Measurements from ENCODE around the gene CYP2U1. TPM values are rescaled to one million over a fixed set of nuclear protein-coding genes. Genes with fewer than 3 reads are reported as not detected.
"Not testable (repeated sequence)": the region's sequence is repeated elsewhere in the genome, so short reads cannot be mapped to it uniquely, and the experiment has no call there.

CYP2U1 gene
- total RNA-seq, 1 donor from 2014 or later = 9.4 TPM

DNA sequence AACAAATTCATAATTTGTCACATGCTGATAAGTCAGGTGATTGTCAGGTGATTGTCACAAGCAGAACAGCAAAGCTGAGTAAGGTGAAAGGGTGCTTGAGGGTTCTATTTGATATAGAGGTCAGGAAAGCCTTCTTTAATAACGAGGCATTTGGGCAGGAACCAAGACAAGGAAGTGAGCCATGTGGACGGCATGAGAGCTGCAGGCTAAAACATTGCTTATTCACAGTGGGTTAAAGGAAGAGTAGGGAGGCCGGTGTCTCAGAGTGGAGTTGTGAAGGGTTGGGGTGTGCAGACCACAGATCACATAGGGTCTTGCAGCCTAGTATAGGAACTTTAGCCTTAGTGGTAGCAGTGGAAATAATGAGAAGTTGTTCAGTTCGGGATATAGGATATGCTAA lies 31.3 kb upstream of the CYP2U1 start:
- Histone ChIP-seq H3K27me3 (ENCODE audit: low read depth) (no peaks in the 10 kb centered on the region), H3K36me3 (no peaks in the 10 kb centered on the region), H3K27ac (replicated peaks) (no peak overlapping the region), H3K4me3 (no peak overlapping the region), H3K9me3 (replicated peaks) (no peaks in the 10 kb centered on the region), H3K4me1 (peaks cover 20% of the 10 kb centered on the region)
- TF ChIP-seq CTCF (IDR thresholded peaks at IDR 0.05; ENCODE audit: borderline replicate concordance) = no peak
- intact Hi-C loops (cut with micrococcal nuclease) = no loop called here
- DNase-seq = no peak

DNA sequence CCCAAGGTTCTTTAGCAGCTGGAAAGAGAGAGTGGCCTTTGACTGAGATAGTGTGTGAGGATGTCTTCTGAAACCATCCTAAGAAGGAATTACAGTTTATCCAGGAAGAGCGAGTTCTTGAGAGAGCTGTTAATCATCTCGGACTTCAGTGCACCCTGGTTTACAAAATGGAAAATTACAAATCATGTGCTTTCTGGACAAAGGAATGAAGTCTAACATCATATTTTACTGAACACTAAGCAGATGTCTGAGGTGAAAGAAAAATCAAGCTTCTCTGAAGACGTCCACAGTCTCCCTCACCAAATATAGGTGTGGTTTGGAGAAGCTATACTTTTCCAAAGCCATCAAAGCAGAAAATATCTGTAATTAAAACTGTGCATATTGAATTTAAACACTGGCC lies 30.8 kb upstream of the CYP2U1 start:
- no peak overlapping the region for H3K4me3 ChIP-seq
- H3K4me1 ChIP-seq = peaks cover 20% of the 10 kb centered on the region
- peak overlapping the region; percentile 24 for H3K27ac ChIP-seq (replicated peaks)

GRCh38 chr4:107901213-107901934 lies 30.0 kb upstream of the CYP2U1 start:
- Histone ChIP-seq H3K27ac (replicated peaks) (peak overlapping the region; percentile 24), H3K27me3 (ENCODE audit: low read depth) (no peaks in the 10 kb centered on the region), H3K36me3 (no peaks in the 10 kb centered on the region), H3K9me3 (replicated peaks) (no peaks in the 10 kb centered on the region), H3K4me3 (no peak overlapping the region), H3K4me1 (peaks cover 15% of the 10 kb centered on the region)
- DNase-seq = no peak
- intact Hi-C loops (cut with micrococcal nuclease) = no loop called here
- no peak for TF ChIP-seq CTCF (IDR thresholded peaks at IDR 0.05; ENCODE audit: borderline replicate concordance)

More for the DNA sequence above, 30.8 kb upstream of the CYP2U1 start:
- H3K36me3 ChIP-seq = no peaks in the 10 kb centered on the region
- no peak for TF ChIP-seq CTCF (IDR thresholded peaks at IDR 0.05; ENCODE audit: borderline replicate concordance)
- no peaks in the 10 kb centered on the region for H3K27me3 ChIP-seq (ENCODE audit: low read depth)
- DNase-seq = no peak
- intact Hi-C loops (cut with micrococcal nuclease) = no loop called here
- no peaks in the 10 kb centered on the region for H3K9me3 ChIP-seq (replicated peaks)

GRCh38 chr4:107902715-107903114 lies 28.6 kb upstream of the CYP2U1 start:
- DNase-seq = no peak
- no peaks in the 10 kb centered on the region for H3K27me3 ChIP-seq (ENCODE audit: low read depth)
- intact Hi-C loops (cut with micrococcal nuclease) = no loop called here
- no peaks in the 10 kb centered on the region for H3K9me3 ChIP-seq (replicated peaks)
- no peaks in the 10 kb centered on the region for H3K36me3 ChIP-seq
- TF ChIP-seq CTCF (IDR thresholded peaks at IDR 0.05; ENCODE audit: borderline replicate concordance) = no peak
- no peak overlapping the region for H3K27ac ChIP-seq (replicated peaks)
- H3K4me3 ChIP-seq = no peak overlapping the region
- peaks cover 11% of the 10 kb centered on the region for H3K4me1 ChIP-seq

- H3K9me3 ChIP-seq (replicated peaks); DNase-seq; H3K4me3 ChIP-seq; intact Hi-C loops (cut with micrococcal nuclease); H3K27ac ChIP-seq (replicated peaks); H3K27me3 ChIP-seq (ENCODE audit: low read depth): not testable (repeated sequence)
- Histone ChIP-seq H3K4me1 (peaks cover 11% of the 10 kb centered on the region), H3K36me3 (peaks cover 21% of the 10 kb centered on the region)
Measured at GRCh38 chr4:107905082-107905481, 26.3 kb upstream of the CYP2U1 start.

DNA sequence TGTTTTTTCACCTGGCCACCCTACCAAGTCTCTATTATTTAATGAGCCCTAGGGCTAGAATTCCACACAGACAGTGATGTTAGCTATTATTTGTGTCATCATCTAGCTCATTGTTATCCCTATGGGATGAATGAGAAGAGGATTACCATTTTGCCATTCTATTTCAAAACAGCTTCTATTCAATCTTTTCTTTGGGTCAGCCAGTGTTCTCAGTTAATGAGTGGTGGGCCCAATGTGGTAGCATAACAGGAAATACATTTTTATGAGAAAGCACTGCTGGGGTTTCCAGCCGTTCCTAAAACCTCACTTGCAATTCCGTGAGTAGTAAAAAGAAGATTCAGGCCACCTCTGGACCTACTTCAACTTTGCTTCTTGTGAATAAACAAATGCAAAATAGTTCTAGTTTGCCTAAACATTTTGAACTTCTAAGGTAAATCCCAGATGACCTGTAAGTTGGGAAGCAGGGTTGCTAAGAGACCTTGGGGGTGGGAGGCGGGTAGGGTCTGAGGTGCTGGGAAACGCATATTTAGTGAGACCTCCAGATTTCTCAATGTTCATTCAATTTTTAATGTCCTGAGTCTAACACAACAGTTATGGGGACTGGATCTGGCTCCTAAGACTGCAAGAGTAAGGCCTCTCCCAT lies 24.8 kb upstream of the CYP2U1 start:
- Histone ChIP-seq H3K4me1 (no peaks in the 10 kb centered on the region), H3K36me3 (peaks cover 30% of the 10 kb centered on the region), H3K9me3 (replicated peaks) (no peaks in the 10 kb centered on the region), H3K4me3 (no peak overlapping the region), H3K27ac (replicated peaks) (no peak overlapping the region), H3K27me3 (ENCODE audit: low read depth) (no peaks in the 10 kb centered on the region)
- DNase-seq = no peak
- intact Hi-C loops (cut with micrococcal nuclease) = no loop called here
- TF ChIP-seq CTCF (IDR thresholded peaks at IDR 0.05; ENCODE audit: borderline replicate concordance) = no peak

Data from left ventricle myocardium inferior (tissue), 1 donor.